H9 (cell line): ENCODE data around the gene STK26. TPM values are rescaled to one million over a fixed set of nuclear protein-coding genes. Genes with fewer than 3 reads are reported as not detected.

ENCODE experiments used
- DNase-seq: peaks from one replicate; pipeline ENCODE4 v3.0.0-alpha.2; 2017
- H2AFZ ChIP-seq: one replicate; pipeline ENCODE4 v1.6.1; 2013; ENCODE audit warnings: mild to moderate bottlenecking, low read length, control low read depth, moderate library complexity
- H2AK5ac ChIP-seq: 2 replicates; pipeline ENCODE4 v1.6.1; 2013; ENCODE audit warnings: low read length, control low read depth, mixed read lengths; ENCODE audit not compliant: insufficient read length
- H2BK120ac ChIP-seq: one replicate; pipeline ENCODE4 v1.6.1; 2013; ENCODE audit warnings: low read depth, mild to moderate bottlenecking, low read length, control low read depth, inconsistent platforms; ENCODE audit not compliant: poor library complexity, severe bottlenecking
- H2BK12ac ChIP-seq: 2 replicates; pipeline ENCODE4 v1.6.1; 2013; ENCODE audit warnings: low read length, control low read depth, mixed read lengths, low read depth; ENCODE audit not compliant: insufficient read length
- H2BK15ac ChIP-seq: 2 replicates; pipeline ENCODE4 v1.6.1; 2013; ENCODE audit warnings: low read depth, low read length, control low read depth
- H2BK20ac ChIP-seq: one replicate; pipeline ENCODE4 v1.6.1; 2013; ENCODE audit warnings: low read depth, mild to moderate bottlenecking, low read length, control low read depth, inconsistent platforms; ENCODE audit not compliant: poor library complexity, severe bottlenecking
- H2BK5ac ChIP-seq: 2 replicates; pipeline ENCODE4 v1.6.1; 2013; ENCODE audit warnings: low read length, control low read depth, mixed read lengths; ENCODE audit not compliant: insufficient read length
- H3K14ac ChIP-seq: 2 replicates; pipeline ENCODE4 v1.6.1; 2013; ENCODE audit warnings: low read length, control low read depth; ENCODE audit not compliant: insufficient read depth
- H3K18ac ChIP-seq: 2 replicates; pipeline ENCODE4 v1.6.1; 2013; ENCODE audit warnings: low read depth, mild to moderate bottlenecking, mixed read lengths, low read length, control low read depth; ENCODE audit not compliant: insufficient read length
- H3K23ac ChIP-seq: 2 replicates; pipeline ENCODE4 v1.6.1; 2013; ENCODE audit warnings: low read length, control low read depth, mixed read lengths, low read depth; ENCODE audit not compliant: insufficient read length
- H3K23me2 ChIP-seq: 2 replicates; pipeline ENCODE4 v1.6.1; 2013; ENCODE audit warnings: low read depth, mild to moderate bottlenecking, mixed read lengths, low read length, control low read depth; ENCODE audit not compliant: insufficient read length, poor library complexity, severe bottlenecking
- H3K27ac ChIP-seq: 2 replicates; pipeline ENCODE4 v1.5.1; 2013; ENCODE audit warnings: low read length, control low read depth, mixed read lengths, low read depth; ENCODE audit not compliant: insufficient read length
- H3K27me3 ChIP-seq: 2 replicates; pipeline ENCODE4 v1.6.1; 2013; ENCODE audit warnings: low read length, control low read depth, inconsistent platforms; ENCODE audit not compliant: insufficient read depth
- H3K4ac ChIP-seq: 2 replicates; pipeline ENCODE4 v1.6.1; 2013; ENCODE audit warnings: low read depth, mild to moderate bottlenecking, control low read depth, inconsistent platforms, low read length, moderate library complexity
- H3K4me1 ChIP-seq: 2 replicates; pipeline ENCODE4 v1.6.1; 2013; ENCODE audit warnings: low read length, control low read depth, inconsistent platforms; ENCODE audit not compliant: insufficient read depth
- H3K4me2 ChIP-seq: 2 replicates; pipeline ENCODE4 v1.6.1; 2013; ENCODE audit warnings: low read length, control low read depth, mixed read lengths; ENCODE audit not compliant: insufficient read length, insufficient read depth
- H3K56ac ChIP-seq: 2 replicates; pipeline ENCODE4 v1.6.1; 2013; ENCODE audit warnings: low read depth, mild to moderate bottlenecking, mixed read lengths, low read length, control low read depth; ENCODE audit not compliant: insufficient read length
- H3K79me1 ChIP-seq: 2 replicates; pipeline ENCODE4 v1.6.1; 2013; ENCODE audit warnings: low read depth, mild to moderate bottlenecking, moderate library complexity, low read length, control low read depth, inconsistent platforms; ENCODE audit not compliant: insufficient read depth, poor library complexity, severe bottlenecking
- H3K79me2 ChIP-seq: 2 replicates; pipeline ENCODE4 v1.6.1; 2013; ENCODE audit warnings: low read length, control low read depth, inconsistent platforms; ENCODE audit not compliant: insufficient read depth
- H3K9ac ChIP-seq: 2 replicates; pipeline ENCODE4 v1.6.1; 2013; ENCODE audit warnings: low read length, control low read depth, mixed read lengths; ENCODE audit not compliant: insufficient read length; ENCODE audit errors: extremely low read depth
- H3K9me3 ChIP-seq: one replicate; pipeline ENCODE4 v1.6.1; 2013; ENCODE audit warnings: low read depth, low read length, inconsistent platforms; ENCODE audit not compliant: control insufficient read depth
- H3T11ph ChIP-seq: one replicate; pipeline ENCODE4 v1.6.1; 2013; ENCODE audit warnings: mild to moderate bottlenecking, low read length, control low read depth, inconsistent platforms
- H4K20me1 ChIP-seq: one replicate; pipeline ENCODE4 v1.6.1; 2013; ENCODE audit not compliant: control insufficient read depth, insufficient read length, insufficient read depth
- H4K5ac ChIP-seq: 2 replicates; pipeline ENCODE4 v1.6.1; 2013; ENCODE audit warnings: low read depth, mild to moderate bottlenecking, mixed read lengths, low read length, control low read depth; ENCODE audit not compliant: insufficient read length
- H4K8ac ChIP-seq: replicated peaks from 2 replicates; pipeline ENCODE4 v1.6.1; 2013; ENCODE audit warnings: low read length, control low read depth, mixed read lengths, low read depth; ENCODE audit not compliant: insufficient read length
- H4K91ac ChIP-seq: 2 replicates; pipeline ENCODE4 v1.6.1; 2013; ENCODE audit warnings: low read depth, mild to moderate bottlenecking, moderate library complexity, mixed read lengths, low read length, control low read depth; ENCODE audit not compliant: insufficient read length
- H3K27ac Mint-ChIP-seq, 3 experiments: 2 replicates in 2 of 3; 3 replicates in 1 of 3; pipeline ENCODE4 v1.8.0; 2020 to 2021; ENCODE audit warnings: mixed read lengths in 3 of 3, mild to moderate bottlenecking in 1 of 3, moderate library complexity in 1 of 3
- H3K27me3 Mint-ChIP-seq: 2 replicates; pipeline ENCODE4 v1.8.0; 2021; ENCODE audit warnings: low read depth, mild to moderate bottlenecking, moderate library complexity, mixed read lengths
- H3K36me3 Mint-ChIP-seq, 3 experiments: 2 replicates in 2 of 3; 3 replicates in 1 of 3; pipeline ENCODE4 v1.8.0; 2020 to 2021; ENCODE audit warnings: low read depth in 3 of 3, mixed read lengths in 3 of 3; ENCODE audit not compliant: insufficient read depth in 1 of 3
- H3K4me1 Mint-ChIP-seq, 2 experiments: 2 replicates each; pipeline ENCODE4 v1.8.0; 2020; ENCODE audit warnings: mixed read lengths in 2 of 2
- H3K4me3 Mint-ChIP-seq, 2 experiments: 2 replicates in 1 of 2; 3 replicates in 1 of 2; pipeline ENCODE4 v1.8.0; 2020 to 2021; ENCODE audit warnings: mild to moderate bottlenecking in 2 of 2, mixed read lengths in 2 of 2, moderate library complexity in 1 of 2
- H3K9me3 Mint-ChIP-seq, 2 experiments: 2 replicates in 1 of 2; 3 replicates in 1 of 2; pipeline ENCODE4 v1.8.0; 2020; ENCODE audit warnings: mild to moderate bottlenecking in 2 of 2, mixed read lengths in 2 of 2, moderate library complexity in 1 of 2
- CTCF ChIP-seq: fragments of 200-600 bp; sonication (generic); conservative IDR thresholded peaks from 3 replicates; pipeline ENCODE4 v1.8.0; 2021; ENCODE audit warnings: antibody characterized with exemption, mild to moderate bottlenecking
- WGBS: extraction: QIAGEN DNeasy Blood & Tissue Kit; methylation state at CpG from one replicate; pipeline ENCODE4 v1.1.7; 2013; ENCODE audit warnings: missing lambda C conversion rate, low lambda C conversion rate, mixed read lengths; ENCODE audit not compliant: insufficient read length; ENCODE audit errors: extremely low coverage; 5-methylcytosine and 5-hydroxymethylcytosine counted together
- total RNA-seq: library from RNA; stranded (reverse); gene quantifications from 2 replicates; pipeline ENCODE4 v1.2.1, GENCODE V29; 2021

The STK26 gene
- total RNA-seq, 1 experiment from 2014 or later = 99.2 TPM

- H2BK20ac ChIP-seq = no peak overlapping the region
- no peak for TF ChIP-seq CTCF
- DNase-seq = no peak
- no peak overlapping the region for H2BK15ac ChIP-seq
- no peaks in the 10 kb centered on the region for H3K79me1 ChIP-seq
- H3K18ac ChIP-seq = no peak overlapping the region
- no peak overlapping the region for H3K9ac ChIP-seq
- Mint-ChIP-seq H3K4me3 (no peak overlapping the region), H3K27me3 (peaks cover 12% of the 10 kb centered on the region), H3K9me3 (no peaks in the 10 kb centered on the region), H3K36me3 (no peaks in the 10 kb centered on the region), H3K27ac (no peak overlapping the region), H3K4me1 (peaks cover 7 to 13% of the 10 kb centered on the region in 2 experiments)
- H3K14ac ChIP-seq = no peak overlapping the region
- H3K56ac ChIP-seq = no peak overlapping the region
- no peak overlapping the region for H3T11ph ChIP-seq
- no peak overlapping the region for H3K4me2 ChIP-seq
- H4K91ac ChIP-seq = no peak overlapping the region
- H2BK5ac ChIP-seq = no peak overlapping the region
- H3K4me1 ChIP-seq = peaks cover 2% of the 10 kb centered on the region; the same call in 1 of the 2 replicates
- H4K5ac ChIP-seq = no peak overlapping the region
- H3K23ac ChIP-seq = no peak overlapping the region
- H4K20me1 ChIP-seq = no peaks in the 10 kb centered on the region
- H2BK120ac ChIP-seq = no peak overlapping the region
- H4K8ac ChIP-seq = no peak overlapping the region
- no peak overlapping the region for H2AFZ ChIP-seq
- whole genome bisulfite sequencing = no CpG with 5 or more reads among the region's 5 CpGs
- H3K23me2 ChIP-seq = no peaks in the 10 kb centered on the region
- H3K9me3 ChIP-seq = no peaks in the 10 kb centered on the region
- H3K4ac ChIP-seq = no peak overlapping the region
- H3K27me3 ChIP-seq = no peaks in the 10 kb centered on the region
- H2AK5ac ChIP-seq = no peak overlapping the region
- no peak overlapping the region for H3K27ac ChIP-seq
- H2BK12ac ChIP-seq = no peak overlapping the region
- no peaks in the 10 kb centered on the region for H3K79me2 ChIP-seq
These were observed 35.9 kb upstream of the STK26 start for GRCh38 chrX:131987252-131987651.
